KOPT-K1 (cell line): ENCODE data around the gene CYREN.
"Not testable (repeated sequence)": the region's sequence is repeated elsewhere in the genome, so short reads cannot be mapped to it uniquely, and the experiment has no call there.

ENCODE experiments used
- H3K27ac ChIP-seq: fragments of 200-600 bp; sonication (generic); 2 replicates; pipeline ENCODE4 v1.5.1; 2016; ENCODE audit warnings: antibody characterized with exemption, mild to moderate bottlenecking, low read depth, low read length; ENCODE audit not compliant: poor library complexity, severe bottlenecking
- H3K36me3 ChIP-seq: fragments of 200-600 bp; sonication (generic); 2 replicates; pipeline ENCODE4 v1.5.1; 2017; ENCODE audit warnings: antibody characterized with exemption, mild to moderate bottlenecking, low read length, moderate library complexity; ENCODE audit not compliant: insufficient read depth
- H3K9me3 ChIP-seq: fragments of 200-600 bp; sonication (generic); 2 replicates; pipeline ENCODE4 v1.5.1; 2017; ENCODE audit warnings: antibody characterized with exemption, low read length, mild to moderate bottlenecking; ENCODE audit not compliant: insufficient read depth, poor library complexity, severe bottlenecking

CYREN gene

GRCh38 chr7:135175931-135176330 lies 5.4 kb upstream of the CYREN start:
- no peaks in the 10 kb centered on the region for H3K36me3 ChIP-seq
- H3K27ac ChIP-seq: no peak overlapping the region
- peaks cover 18% of the 10 kb centered on the region for H3K9me3 ChIP-seq

GRCh38 chr7:135174941-135175340 lies 4.4 kb upstream of the CYREN start:
- Histone ChIP-seq H3K27ac (no peak overlapping the region), H3K9me3 (peaks cover 8% of the 10 kb centered on the region), H3K36me3 (no peaks in the 10 kb centered on the region)

- H3K9me3 ChIP-seq, H3K36me3 ChIP-seq, H3K27ac ChIP-seq: not testable (repeated sequence)
Observed at GRCh38 chr7:135173916-135174315, 3.4 kb upstream of the CYREN start.

GRCh38 chr7:135171581-135172291 lies 1.2 kb upstream of the CYREN start:
- not testable (repeated sequence) for H3K9me3 ChIP-seq, H3K27ac ChIP-seq
- H3K36me3 ChIP-seq: peaks cover 22% of the 10 kb centered on the region

- Histone ChIP-seq H3K27ac (peak overlapping the region; percentile 91), H3K36me3 (peaks cover 29% of the 10 kb centered on the region)
- not testable (repeated sequence) for H3K9me3 ChIP-seq
Observed at GRCh38 chr7:135170998-135171481, 533 bp upstream of the CYREN start.

GRCh38 chr7:135169964-135170273 lies 588 bp downstream of the CYREN start:
- Histone ChIP-seq H3K27ac (peak overlapping the region; percentile 91), H3K9me3 (no peaks in the 10 kb centered on the region), H3K36me3 (peaks cover 40% of the 10 kb centered on the region)

GRCh38 chr7:135169141-135169963 lies 1.2 kb downstream of the CYREN start:
- Histone ChIP-seq H3K9me3 (no peaks in the 10 kb centered on the region), H3K27ac (peak overlapping the region; percentile 91)

GRCh38 chr7:135168489-135169140 lies 1.9 kb downstream of the CYREN start:
- no peak overlapping the region for H3K27ac ChIP-seq
- peaks cover 53% of the 10 kb centered on the region for H3K36me3 ChIP-seq
- H3K9me3 ChIP-seq: no peaks in the 10 kb centered on the region

More at GRCh38 chr7:135169141-135169963, 1.2 kb downstream of the CYREN start:
- peaks cover 46% of the 10 kb centered on the region for H3K36me3 ChIP-seq

- Histone ChIP-seq H3K36me3 (peaks cover 54% of the 10 kb centered on the region), H3K27ac (no peak overlapping the region), H3K9me3 (peaks cover under 1% of the 10 kb centered on the region)
Observed at GRCh38 chr7:135168001-135168400, 2.5 kb downstream of the CYREN start.

GRCh38 chr7:135167365-135167917 lies 3.1 kb downstream of the CYREN start:
- Histone ChIP-seq H3K9me3 (peaks cover 6% of the 10 kb centered on the region), H3K36me3 (peaks cover 58% of the 10 kb centered on the region), H3K27ac (no peak overlapping the region)

GRCh38 chr7:135166338-135166990 lies 4.0 kb downstream of the CYREN start:
- no peak overlapping the region for H3K27ac ChIP-seq
- peaks cover 15% of the 10 kb centered on the region for H3K9me3 ChIP-seq
- peaks cover 58% of the 10 kb centered on the region for H3K36me3 ChIP-seq

GRCh38 chr7:135165862-135166261 lies 4.6 kb downstream of the CYREN start:
- Histone ChIP-seq H3K36me3 (peaks cover 58% of the 10 kb centered on the region), H3K27ac (no peak overlapping the region), H3K9me3 (peaks cover 15% of the 10 kb centered on the region)

GRCh38 chr7:135164357-135165061 lies 6.0 kb downstream of the CYREN start:
- Histone ChIP-seq H3K9me3 (peaks cover 15% of the 10 kb centered on the region), H3K27ac (no peak overlapping the region), H3K36me3 (peaks cover 58% of the 10 kb centered on the region)

GRCh38 chr7:135162382-135163001 lies 8.0 kb downstream of the CYREN start:
- Histone ChIP-seq H3K36me3 (peaks cover 43% of the 10 kb centered on the region), H3K9me3 (peaks cover 19% of the 10 kb centered on the region), H3K27ac (no peak overlapping the region)
